Measurements from ENCODE around the gene FRMD4B. TPM values are rescaled to one million over a fixed set of nuclear protein-coding genes. Genes with fewer than 3 reads are reported as not detected.

FRMD4B gene
- total and polyA plus RNA-seq, 2 experiments from 2014 or later = 6.4 to 12.8 TPM

GRCh38 chr3:69193749-69194148 is 192.1 kb downstream of the FRMD4B start:
- no peak for ATAC-seq
- no peaks in the 10 kb centered on the region for H3K36me3 ChIP-seq (ENCODE audit: insufficient read depth)
- no peaks in the 10 kb centered on the region for H3F3A ChIP-seq (replicated peaks; ENCODE audit: low read depth)
- DNase-seq (ENCODE audit: low spot score) = no peak
- H3K27me3 Mint-ChIP-seq (ENCODE audit: insufficient read depth, low read depth, poor library complexity) = no peaks in the 10 kb centered on the region
- H3K79me2 ChIP-seq (replicated peaks; ENCODE audit: insufficient read depth) = no peaks in the 10 kb centered on the region
- no peak overlapping the region for H2AFZ ChIP-seq
- TF ChIP-seq EZH2phosphoT487 (IDR thresholded peaks at IDR 0.05; ENCODE audit: unreplicated experiment) (no peak), ZNF331 (CRISPR knock-in tag; IDR thresholded peaks at IDR 0.05; ENCODE audit: low read depth) (no peak), STAT1 (IDR thresholded peaks at IDR 0.05; ENCODE audit: unreplicated experiment) (no peak), CREB1 (CRISPR knock-in tag; IDR thresholded peaks at IDR 0.05; ENCODE audit: low read depth) (no peak)
- TF ChIP-seq, protein P1, sequence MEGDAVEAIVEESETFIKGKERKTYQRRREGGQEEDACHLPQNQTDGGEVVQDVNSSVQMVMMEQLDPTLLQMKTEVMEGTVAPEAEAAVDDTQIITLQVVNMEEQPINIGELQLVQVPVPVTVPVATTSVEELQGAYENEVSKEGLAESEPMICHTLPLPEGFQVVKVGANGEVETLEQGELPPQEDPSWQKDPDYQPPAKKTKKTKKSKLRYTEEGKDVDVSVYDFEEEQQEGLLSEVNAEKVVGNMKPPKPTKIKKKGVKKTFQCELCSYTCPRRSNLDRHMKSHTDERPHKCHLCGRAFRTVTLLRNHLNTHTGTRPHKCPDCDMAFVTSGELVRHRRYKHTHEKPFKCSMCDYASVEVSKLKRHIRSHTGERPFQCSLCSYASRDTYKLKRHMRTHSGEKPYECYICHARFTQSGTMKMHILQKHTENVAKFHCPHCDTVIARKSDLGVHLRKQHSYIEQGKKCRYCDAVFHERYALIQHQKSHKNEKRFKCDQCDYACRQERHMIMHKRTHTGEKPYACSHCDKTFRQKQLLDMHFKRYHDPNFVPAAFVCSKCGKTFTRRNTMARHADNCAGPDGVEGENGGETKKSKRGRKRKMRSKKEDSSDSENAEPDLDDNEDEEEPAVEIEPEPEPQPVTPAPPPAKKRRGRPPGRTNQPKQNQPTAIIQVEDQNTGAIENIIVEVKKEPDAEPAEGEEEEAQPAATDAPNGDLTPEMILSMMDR (conservative IDR thresholded peaks at IDR 0.05; ENCODE audit: low read depth in 2 of 2) = no peak
- H3K4me2 ChIP-seq = no peak overlapping the region
- H3K4me3 Mint-ChIP-seq = no peak overlapping the region
- H3K27me3 ChIP-seq (ENCODE audit: insufficient read depth) = no peaks in the 10 kb centered on the region
- no peaks in the 10 kb centered on the region; the same call in 2 of the 3 replicates for H3K4me1 Mint-ChIP-seq
- H3K4me3 ChIP-seq = no peak overlapping the region
- no peak overlapping the region for H3K27ac Mint-ChIP-seq
- no peaks in the 10 kb centered on the region for H4K20me1 ChIP-seq (replicated peaks; ENCODE audit: insufficient read depth)
- H3K4me1 ChIP-seq (ENCODE audit: insufficient read depth) = peaks cover 11% of the 10 kb centered on the region
- H3K9me2 ChIP-seq (ENCODE audit: insufficient read depth) = no peaks in the 10 kb centered on the region
- H3K9me3 Mint-ChIP-seq = no peaks in the 10 kb centered on the region
- H3K27ac ChIP-seq (ENCODE audit: low read depth) = no peak overlapping the region
- H3K36me3 Mint-ChIP-seq (ENCODE audit: low read depth) = no peaks in the 10 kb centered on the region

DNA sequence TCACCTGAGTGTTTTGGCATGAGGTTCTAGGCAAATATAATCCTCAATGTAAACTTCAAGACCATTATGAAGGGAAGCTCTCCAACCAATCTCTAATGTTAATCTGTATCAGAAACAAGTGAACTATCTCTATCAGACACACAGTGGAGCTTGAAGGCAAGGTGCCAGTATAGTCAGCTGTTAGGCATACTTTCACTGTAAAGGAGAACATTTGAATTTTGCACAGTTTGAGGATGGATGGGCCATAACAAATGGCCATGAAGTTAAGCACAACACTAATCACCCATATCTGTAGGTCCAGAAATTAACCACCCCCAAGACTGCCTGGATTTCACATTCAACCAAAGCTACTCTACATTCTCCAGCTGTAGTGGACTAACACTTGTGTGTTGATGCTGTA is 194.4 kb downstream of the FRMD4B start:
- Mint-ChIP-seq H3K27me3 (ENCODE audit: insufficient read depth, low read depth, poor library complexity) (no peaks in the 10 kb centered on the region), H3K9me3 (no peaks in the 10 kb centered on the region), H3K4me1 (no peaks in the 10 kb centered on the region), H3K27ac (no peak overlapping the region), H3K4me3 (no peak overlapping the region), H3K36me3 (ENCODE audit: low read depth) (no peaks in the 10 kb centered on the region)
- Histone ChIP-seq H4K20me1 (replicated peaks; ENCODE audit: insufficient read depth) (no peaks in the 10 kb centered on the region), H3F3A (replicated peaks; ENCODE audit: low read depth) (no peaks in the 10 kb centered on the region), H3K4me3 (no peak overlapping the region), H3K79me2 (replicated peaks; ENCODE audit: insufficient read depth) (no peaks in the 10 kb centered on the region), H3K4me2 (no peak overlapping the region), H2AFZ (no peak overlapping the region), H3K27ac (ENCODE audit: low read depth) (no peak overlapping the region), H3K36me3 (ENCODE audit: insufficient read depth) (no peaks in the 10 kb centered on the region), H3K27me3 (ENCODE audit: insufficient read depth) (no peaks in the 10 kb centered on the region), H3K4me1 (ENCODE audit: insufficient read depth) (no peaks in the 10 kb centered on the region), H3K9me2 (ENCODE audit: insufficient read depth) (no peaks in the 10 kb centered on the region)
- DNase-seq (ENCODE audit: low spot score) (no peak), ATAC-seq (no peak)
- TF ChIP-seq, protein P1 (conservative IDR thresholded peaks at IDR 0.05; ENCODE audit: low read depth in 2 of 2) = no peak
- no peak for TF ChIP-seq JUNB (IDR thresholded peaks at IDR 0.05; ENCODE audit: unreplicated experiment)
- TF ChIP-seq STAT1 (IDR thresholded peaks at IDR 0.05; ENCODE audit: unreplicated experiment) = no peak
- TF ChIP-seq ZNF462 (CRISPR knock-in tag; IDR thresholded peaks at IDR 0.05) = no peak
- no peak for TF ChIP-seq NANOG (IDR thresholded peaks at IDR 0.05; ENCODE audit: borderline replicate concordance)
- TF ChIP-seq, protein P2, sequence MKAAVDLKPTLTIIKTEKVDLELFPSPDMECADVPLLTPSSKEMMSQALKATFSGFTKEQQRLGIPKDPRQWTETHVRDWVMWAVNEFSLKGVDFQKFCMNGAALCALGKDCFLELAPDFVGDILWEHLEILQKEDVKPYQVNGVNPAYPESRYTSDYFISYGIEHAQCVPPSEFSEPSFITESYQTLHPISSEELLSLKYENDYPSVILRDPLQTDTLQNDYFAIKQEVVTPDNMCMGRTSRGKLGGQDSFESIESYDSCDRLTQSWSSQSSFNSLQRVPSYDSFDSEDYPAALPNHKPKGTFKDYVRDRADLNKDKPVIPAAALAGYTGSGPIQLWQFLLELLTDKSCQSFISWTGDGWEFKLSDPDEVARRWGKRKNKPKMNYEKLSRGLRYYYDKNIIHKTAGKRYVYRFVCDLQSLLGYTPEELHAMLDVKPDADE (IDR thresholded peaks at IDR 0.05) = no peak
- no peak for TF ChIP-seq CREB1 (CRISPR knock-in tag; IDR thresholded peaks at IDR 0.05; ENCODE audit: low read depth)
- no peak for TF ChIP-seq EZH2 (IDR thresholded peaks at IDR 0.05; ENCODE audit: low read depth, unreplicated experiment)
- TF ChIP-seq ZNF331 (CRISPR knock-in tag; IDR thresholded peaks at IDR 0.05; ENCODE audit: low read depth) = no peak
- no peak for TF ChIP-seq EZH2phosphoT487 (IDR thresholded peaks at IDR 0.05; ENCODE audit: unreplicated experiment)
